ENCODE measurements around the gene G0S2. TPM values are rescaled to one million over a fixed set of nuclear protein-coding genes. Genes with fewer than 3 reads are reported as not detected.

The G0S2 gene
- total and polyA plus RNA-seq, 10 of the 15 experiments (the other 5 are each of a cell fraction or from before 2014, with no cell fraction given) = 0.07 to 0.51 (median 0.23) TPM

DNA sequence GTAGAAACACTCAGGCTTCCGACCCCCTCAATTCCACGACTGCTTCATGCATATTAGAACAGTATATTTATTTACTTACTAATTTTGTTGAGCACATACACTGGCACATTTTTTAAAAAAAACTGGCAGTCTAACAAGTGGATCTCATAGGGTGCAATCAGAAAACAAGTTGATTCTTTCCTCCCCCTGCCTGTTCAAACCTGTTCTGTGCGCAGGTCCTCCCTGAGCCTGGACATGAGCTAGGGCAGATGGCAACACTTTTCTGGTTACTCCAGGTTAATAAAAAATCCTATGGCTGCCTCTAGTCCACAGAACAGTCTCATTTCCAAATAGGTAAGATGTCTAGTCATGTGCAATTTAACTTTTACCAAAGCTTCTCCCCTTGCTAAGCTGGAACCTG, 48.1 kb downstream of the G0S2 start:
- POLR2A ChIA-PET = interaction anchor here (1.2 kb wide), 1 partner anchor 14 kb away, joined by 3 read pairs; no protein-coding TSS in a partner anchor
- Histone ChIP-seq H3K79me2 (ENCODE audit: control insufficient read depth, insufficient read depth, low read length) (no peaks in the 10 kb centered on the region), H3K9ac (ENCODE audit: control insufficient read depth, insufficient read depth, low read length) (no peak overlapping the region), H3K27ac (ENCODE audit: control insufficient read depth, insufficient read depth) (no peak overlapping the region), H3K4me3 (no peak overlapping the region), H4K20me1 (ENCODE audit: control insufficient read depth, insufficient read depth) (no peaks in the 10 kb centered on the region), H3K9me3 (replicated peaks; ENCODE audit: control insufficient read depth, insufficient read depth, low read length) (no peaks in the 10 kb centered on the region), H3K36me3 (ENCODE audit: control insufficient read depth in 2 of 2, insufficient read depth in 2 of 2, low read length in 1 of 2) (no peaks in the 10 kb centered on the region), H3K4me2 (ENCODE audit: control insufficient read depth, insufficient read depth) (no peak overlapping the region), H2AFZ (ENCODE audit: control insufficient read depth, low read depth, low read length) (no peak overlapping the region), H3K27me3 (replicated peaks in 1 of 2; ENCODE audit: control insufficient read depth in 2 of 2, insufficient read depth in 2 of 2, low read length in 1 of 2) (no peaks in the 10 kb centered on the region), H3K4me1 (ENCODE audit: control insufficient read depth, insufficient read depth, low read length) (no peaks in the 10 kb centered on the region; the same call in 1 of the 2 replicates)
- in situ Hi-C loops (cut with MboI) = no loop called here
- SMC1A ChIA-PET (ENCODE audit: uncharacterized antibody, unreplicated experiment) = interaction anchor here (0.8 to 3.0 kb wide), 4 partner anchors 10 to 138 kb away, joined by 3 to 14 read pairs (median 6); no protein-coding TSS in a partner anchor
- 83% methylated on average over 3 of the region's 3 CpGs for WGBS (ENCODE audit: insufficient coverage, insufficient replicate concordance, low lambda C conversion rate, missing lambda C conversion rate)
- ATAC-seq (no peak), FAIRE-seq (no peak), DNase-seq (ENCODE audit: low read depth, low spot score) (no peak)
- RAD21 ChIA-PET (ENCODE audit: unreplicated experiment) = no interaction called here
- intact Hi-C loops (cut with micrococcal nuclease; ENCODE audit: unreplicated experiment) = no loop called here
- CTCF ChIA-PET = interaction anchor here (1.0 to 1.3 kb wide), 3 partner anchors 20 to 157 kb away, joined by 3 to 5 read pairs (median 4); no protein-coding TSS in a partner anchor
- no TSS peak for BruUV-seq (replicated peaks)
- TF ChIP-seq FOXM1 (IDR thresholded peaks at IDR 0.05; ENCODE audit: low read depth, low read length) (no peak), ATF7 (IDR thresholded peaks at IDR 0.05; ENCODE audit: low read depth) (no peak), LARP7 (IDR thresholded peaks at IDR 0.05) (no peak), DPF2 (IDR thresholded peaks at IDR 0.05) (no peak), KAT2A (conservative IDR thresholded peaks at IDR 0.05; ENCODE audit: control insufficient read depth, low read depth, low read length) (no peak), JUND (IDR thresholded peaks at IDR 0.05; ENCODE audit: low read depth, low read length) (no peak), SREBF2 (IDR thresholded peaks at IDR 0.05; ENCODE audit: low read length) (no peak), ASH2L (IDR thresholded peaks at IDR 0.05; ENCODE audit: borderline replicate concordance, low read depth) (no peak), ZZZ3 (IDR thresholded peaks at IDR 0.05; ENCODE audit: control insufficient read depth, insufficient read length, low read depth) (no peak), ETV6 (conservative IDR thresholded peaks at IDR 0.05 in 1 of 2, IDR thresholded peaks at IDR 0.05 in 1 of 2; ENCODE audit: borderline replicate concordance in 1 of 2, low read depth in 1 of 2) (no peak), NR2C1 (IDR thresholded peaks at IDR 0.05) (no peak)
- TF ChIP-seq, protein P1, sequence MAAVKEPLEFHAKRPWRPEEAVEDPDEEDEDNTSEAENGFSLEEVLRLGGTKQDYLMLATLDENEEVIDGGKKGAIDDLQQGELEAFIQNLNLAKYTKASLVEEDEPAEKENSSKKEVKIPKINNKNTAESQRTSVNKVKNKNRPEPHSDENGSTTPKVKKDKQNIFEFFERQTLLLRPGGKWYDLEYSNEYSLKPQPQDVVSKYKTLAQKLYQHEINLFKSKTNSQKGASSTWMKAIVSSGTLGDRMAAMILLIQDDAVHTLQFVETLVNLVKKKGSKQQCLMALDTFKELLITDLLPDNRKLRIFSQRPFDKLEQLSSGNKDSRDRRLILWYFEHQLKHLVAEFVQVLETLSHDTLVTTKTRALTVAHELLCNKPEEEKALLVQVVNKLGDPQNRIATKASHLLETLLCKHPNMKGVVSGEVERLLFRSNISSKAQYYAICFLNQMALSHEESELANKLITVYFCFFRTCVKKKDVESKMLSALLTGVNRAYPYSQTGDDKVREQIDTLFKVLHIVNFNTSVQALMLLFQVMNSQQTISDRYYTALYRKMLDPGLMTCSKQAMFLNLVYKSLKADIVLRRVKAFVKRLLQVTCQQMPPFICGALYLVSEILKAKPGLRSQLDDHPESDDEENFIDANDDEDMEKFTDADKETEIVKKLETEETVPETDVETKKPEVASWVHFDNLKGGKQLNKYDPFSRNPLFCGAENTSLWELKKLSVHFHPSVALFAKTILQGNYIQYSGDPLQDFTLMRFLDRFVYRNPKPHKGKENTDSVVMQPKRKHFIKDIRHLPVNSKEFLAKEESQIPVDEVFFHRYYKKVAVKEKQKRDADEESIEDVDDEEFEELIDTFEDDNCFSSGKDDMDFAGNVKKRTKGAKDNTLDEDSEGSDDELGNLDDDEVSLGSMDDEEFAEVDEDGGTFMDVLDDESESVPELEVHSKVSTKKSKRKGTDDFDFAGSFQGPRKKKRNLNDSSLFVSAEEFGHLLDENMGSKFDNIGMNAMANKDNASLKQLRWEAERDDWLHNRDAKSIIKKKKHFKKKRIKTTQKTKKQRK (IDR thresholded peaks at IDR 0.05; ENCODE audit: low read depth, low read length) = no peak
- TF ChIP-seq, protein P2, sequence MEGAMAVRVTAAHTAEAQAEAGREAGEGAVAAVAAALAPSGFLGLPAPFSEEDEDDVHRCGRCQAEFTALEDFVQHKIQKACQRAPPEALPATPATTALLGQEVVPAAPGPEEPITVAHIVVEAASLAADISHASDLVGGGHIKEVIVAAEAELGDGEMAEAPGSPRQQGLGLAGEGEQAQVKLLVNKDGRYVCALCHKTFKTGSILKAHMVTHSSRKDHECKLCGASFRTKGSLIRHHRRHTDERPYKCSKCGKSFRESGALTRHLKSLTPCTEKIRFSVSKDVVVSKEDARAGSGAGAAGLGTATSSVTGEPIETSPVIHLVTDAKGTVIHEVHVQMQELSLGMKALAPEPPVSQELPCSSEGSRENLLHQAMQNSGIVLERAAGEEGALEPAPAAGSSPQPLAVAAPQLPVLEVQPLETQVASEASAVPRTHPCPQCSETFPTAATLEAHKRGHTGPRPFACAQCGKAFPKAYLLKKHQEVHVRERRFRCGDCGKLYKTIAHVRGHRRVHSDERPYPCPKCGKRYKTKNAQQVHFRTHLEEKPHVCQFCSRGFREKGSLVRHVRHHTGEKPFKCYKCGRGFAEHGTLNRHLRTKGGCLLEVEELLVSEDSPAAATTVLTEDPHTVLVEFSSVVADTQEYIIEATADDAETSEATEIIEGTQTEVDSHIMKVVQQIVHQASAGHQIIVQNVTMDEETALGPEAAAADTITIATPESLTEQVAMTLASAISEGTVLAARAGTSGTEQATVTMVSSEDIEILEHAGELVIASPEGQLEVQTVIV (IDR thresholded peaks at IDR 0.05; ENCODE audit: borderline replicate concordance, partially characterized antibody) = no peak
- TF ChIP-seq, protein P3, sequence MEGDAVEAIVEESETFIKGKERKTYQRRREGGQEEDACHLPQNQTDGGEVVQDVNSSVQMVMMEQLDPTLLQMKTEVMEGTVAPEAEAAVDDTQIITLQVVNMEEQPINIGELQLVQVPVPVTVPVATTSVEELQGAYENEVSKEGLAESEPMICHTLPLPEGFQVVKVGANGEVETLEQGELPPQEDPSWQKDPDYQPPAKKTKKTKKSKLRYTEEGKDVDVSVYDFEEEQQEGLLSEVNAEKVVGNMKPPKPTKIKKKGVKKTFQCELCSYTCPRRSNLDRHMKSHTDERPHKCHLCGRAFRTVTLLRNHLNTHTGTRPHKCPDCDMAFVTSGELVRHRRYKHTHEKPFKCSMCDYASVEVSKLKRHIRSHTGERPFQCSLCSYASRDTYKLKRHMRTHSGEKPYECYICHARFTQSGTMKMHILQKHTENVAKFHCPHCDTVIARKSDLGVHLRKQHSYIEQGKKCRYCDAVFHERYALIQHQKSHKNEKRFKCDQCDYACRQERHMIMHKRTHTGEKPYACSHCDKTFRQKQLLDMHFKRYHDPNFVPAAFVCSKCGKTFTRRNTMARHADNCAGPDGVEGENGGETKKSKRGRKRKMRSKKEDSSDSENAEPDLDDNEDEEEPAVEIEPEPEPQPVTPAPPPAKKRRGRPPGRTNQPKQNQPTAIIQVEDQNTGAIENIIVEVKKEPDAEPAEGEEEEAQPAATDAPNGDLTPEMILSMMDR (IDR thresholded peaks at IDR 0.05 in 2 of 3, conservative IDR thresholded peaks at IDR 0.05 in 1 of 3; ENCODE audit: control insufficient read depth in 2 of 3, extremely low read depth in 1 of 3, insufficient read depth in 1 of 3, low read depth in 3 of 3, low read length in 3 of 3) = no peak

Data from GM12878 (cell line).